T-cell (primary cell): Measurements from ENCODE around the gene ZSCAN12. TPM values are rescaled to one million over a fixed set of nuclear protein-coding genes. Genes with fewer than 3 reads are reported as not detected.

Experiments used
- ATAC-seq, 4 experiments: fragments of 200-7000 bp in 3 of 4; fragments of 150-1000 bp in 1 of 4; cut with Tn5 transposase; replicated peaks in 1 of 4; 1 replicate in 3 of 4; 2 replicates in 1 of 4; pipeline ENCODE4 v1.10.0; 2021; ENCODE audit warnings: moderate library complexity in 3 of 4, mild to moderate bottlenecking in 2 of 4, moderate number of reproducible peaks in 1 of 4
- CTCF ChIA-PET, 2 donors: fragments of 300-600 bp; sonication (Branson Sonifier 250); formaldehyde crosslinking; loops; one replicate each; lab custom pipeline; 2022; ENCODE audit warnings: antibody characterized with exemption in 2 of 2; lab: Charles Lee
- POLR2A ChIA-PET, 2 donors: fragments of 300-600 bp; sonication (Branson Sonifier 250); formaldehyde crosslinking; loops; one replicate each; lab custom pipeline; 2022; ENCODE audit warnings: antibody characterized with exemption in 2 of 2; lab: Charles Lee
- DNase-seq, 35 experiments: peaks; one replicate each; pipeline versions ENCODE4 v3.0.0 to v3.0.0-alpha.2; 2013 to 2023
- H3K27ac ChIP-seq: one replicate; pipeline ENCODE4 v1.5.1; 2013; ENCODE audit warnings: low read length
- H3K27me3 ChIP-seq, 2 experiments: replicated peaks in 1 of 2; 1 replicate in 1 of 2; 2 replicates in 1 of 2; pipeline versions ENCODE4 v1.6.1 to v1.7.0; 2013; ENCODE audit warnings: low read length in 1 of 2, mixed read lengths in 1 of 2; ENCODE audit not compliant: control insufficient read depth in 2 of 2, insufficient read depth in 2 of 2; ENCODE audit errors: extremely low read depth in 1 of 2
- H3K36me3 ChIP-seq, 2 donors: 1 replicate in 1 of 2; 2 replicates in 1 of 2; pipeline versions ENCODE4 v1.6.1 to v1.7.0; 2013; ENCODE audit warnings: low read length in 1 of 2; ENCODE audit not compliant: control insufficient read depth in 2 of 2, insufficient read depth in 1 of 2; ENCODE audit errors: extremely low read depth in 1 of 2
- H3K4me1 ChIP-seq, 2 experiments: 1 replicate in 1 of 2; 2 replicates in 1 of 2; pipeline versions ENCODE4 v1.6.1 to v1.7.0; 2013; ENCODE audit warnings: low read length in 2 of 2, mixed read lengths in 1 of 2; ENCODE audit not compliant: insufficient read depth in 2 of 2, control insufficient read depth in 1 of 2; ENCODE audit errors: extremely low read depth in 1 of 2
- H3K4me3 ChIP-seq, 2 donors: 1 replicate in 1 of 2; 2 replicates in 1 of 2; pipeline versions ENCODE4 v1.5.1 to v1.7.0; 2013; ENCODE audit warnings: mild to moderate bottlenecking in 2 of 2, low read length in 1 of 2, moderate library complexity in 1 of 2; ENCODE audit not compliant: control insufficient read depth in 1 of 2; ENCODE audit errors: extremely low read depth in 1 of 2
- H3K9me3 ChIP-seq: 2 replicates; pipeline ENCODE4 v1.7.0; 2013
- H3K27ac Mint-ChIP-seq, 2 donors: one replicate each; pipeline ENCODE4 v1.8.0; 2020 to 2021; ENCODE audit warnings: mild to moderate bottlenecking in 2 of 2, mixed read lengths in 2 of 2
- H3K27me3 Mint-ChIP-seq, 2 donors: one replicate each; pipeline ENCODE4 v1.8.0; 2021 to 2022; ENCODE audit warnings: mixed read lengths in 2 of 2
- H3K36me3 Mint-ChIP-seq: one replicate; pipeline ENCODE4 v1.8.0; 2021; ENCODE audit warnings: mixed read lengths
- H3K4me1 Mint-ChIP-seq, 3 donors: one replicate each; pipeline ENCODE4 v1.8.0; 2020 to 2022; ENCODE audit warnings: mixed read lengths in 3 of 3, mild to moderate bottlenecking in 1 of 3
- H3K4me3 Mint-ChIP-seq, 3 donors: one replicate each; pipeline ENCODE4 v1.8.0; 2020 to 2022; ENCODE audit warnings: mild to moderate bottlenecking in 3 of 3, mixed read lengths in 3 of 3, moderate library complexity in 3 of 3
- H3K9me3 Mint-ChIP-seq, 3 donors: one replicate each; pipeline ENCODE4 v1.8.0; 2020 to 2022; ENCODE audit warnings: mixed read lengths in 3 of 3
- WGBS: methylation state at CpG from one replicate; pipeline ENCODE4 v1.1.5; 2013; ENCODE audit warnings: missing lambda C conversion rate; ENCODE audit not compliant: insufficient coverage; 5-methylcytosine and 5-hydroxymethylcytosine counted together
- total RNA-seq, 35 experiments: library from RNA in 6 of 35; stranded (reverse) in 6 of 35; fragments of 120-200 nt in 1 of 35; gene quantifications; one replicate each; pipeline versions ENCODE4 v1.2.1 to v1.2.4 and lab custom pipeline; 2013 to 2026

Gene ZSCAN12
- total RNA-seq, 5 donors from 2014 or later (not counting 1 experiment from before 2014, with no cell fraction given), result 3.8 to 8.2 (median 6.8) TPM

- H3K4me1 Mint-ChIP-seq, result peaks cover 34 to 38% (median 36%) of the 10 kb centered on the region in 3 donors
- CTCF ChIA-PET, result interaction anchor here in 1 of 2 donors (0.7 to 1.5 kb wide), 3 partner anchors 15 to 85 kb away, joined by 3 to 6 read pairs (median 5); partner anchors contain the start of genes ZSCAN26 and ZSCAN31
- 1% methylated on average over 20 of the region's 30 CpGs for WGBS
Observed at GRCh38 chr6:28349892-28350737, 49.4 kb downstream of the ZSCAN12 start, which contains the start of gene ZKSCAN3. Gene ZKSCAN3 (plus strand): TSS chr6:28349947. CDS start chr6:28359587, 9,640 bp downstream.

GRCh38 chr6:28349344-28349891 is 50.1 kb downstream of the ZSCAN12 start:
- Mint-ChIP-seq H3K36me3 (no peaks in the 10 kb centered on the region), H3K4me1 (peaks cover 34 to 38% (median 36%) of the 10 kb centered on the region in 3 donors), H3K4me3 (peak overlapping the region; percentile 91 to 98 (median 96)), H3K27ac (peak overlapping the region; percentile 92 to 93), H3K27me3 (peaks cover 5 to 18% of the 10 kb centered on the region in 2 donors), H3K9me3 (no peaks in the 10 kb centered on the region)
- Histone ChIP-seq H3K27ac (peak overlapping the region; percentile 44), H3K27me3 (peaks cover 0 to 5% of the 10 kb centered on the region in 2 experiments), H3K4me1 (peaks cover 12 to 14% of the 10 kb centered on the region in 2 experiments), H3K4me3 (peak overlapping the region; percentile 75 to 95), H3K9me3 (no peaks in the 10 kb centered on the region), H3K36me3 (peaks cover 0 to 2% of the 10 kb centered on the region in 2 donors)
- ATAC-seq (no peak), DNase-seq (no peak)
- 0% methylated on average over 5 of the region's 9 CpGs for WGBS
- ChIA-PET CTCF (interaction anchor here in 1 of 2 donors (1.5 kb wide), 1 partner anchor 14 kb away, joined by 6 read pairs; the partner anchor contains the start of gene ZSCAN31), POLR2A (interaction anchor here (0.6 to 1.0 kb wide), 3 partner anchors 14 to 83 kb away, joined by 3 to 6 read pairs (median 4); partner anchors contain the start of gene ZSCAN26 (in 2 of the 2))

More at GRCh38 chr6:28349892-28350737, 49.4 kb downstream of the ZSCAN12 start, which contains the start of gene ZKSCAN3:
- H3K27me3 Mint-ChIP-seq, result peaks cover 4 to 14% of the 10 kb centered on the region in 2 donors
- POLR2A ChIA-PET, result interaction anchor here (0.6 to 1.0 kb wide), 5 partner anchors 15 to 213 kb away, joined by 3 to 6 read pairs (median 4); partner anchors contain the start of gene ZSCAN26 (in 2 of the 2)
- H3K27ac Mint-ChIP-seq, result peak within 1 kb of the TSS; percentile 92 to 93
- H3K27me3 ChIP-seq, result peaks cover 0 to 2% of the 10 kb centered on the region in 2 experiments
- H3K9me3 ChIP-seq, result no peaks in the 10 kb centered on the region
- ATAC-seq (peak; percentile 99 to 100 (median 100)), DNase-seq (peak; percentile 64 to 86 (median 78))
- peak within 1 kb of the TSS; percentile 91 to 98 (median 96) for H3K4me3 Mint-ChIP-seq
- peaks cover 14 to 16% of the 10 kb centered on the region in 2 experiments for H3K4me1 ChIP-seq
- peak within 1 kb of the TSS; percentile 44 for H3K27ac ChIP-seq
- H3K36me3 ChIP-seq, result peaks cover 0 to 4% of the 10 kb centered on the region in 2 donors
- peak within 1 kb of the TSS; percentile 75 to 95 for H3K4me3 ChIP-seq
- H3K36me3 Mint-ChIP-seq, result no peaks in the 10 kb centered on the region
- no peaks in the 10 kb centered on the region for H3K9me3 Mint-ChIP-seq

GRCh38 chr6:28347119-28347518 is 52.4 kb downstream of the ZSCAN12 start:
- H3K27ac Mint-ChIP-seq, result no peak overlapping the region

GRCh38 chr6:28345201-28345600 is 54.3 kb downstream of the ZSCAN12 start:
- Histone ChIP-seq H3K27me3 (peaks cover 0 to 8% of the 10 kb centered on the region in 2 experiments), H3K4me1 (peaks cover 4 to 6% of the 10 kb centered on the region in 2 experiments), H3K27ac (no peak overlapping the region), H3K4me3 (no peak overlapping the region), H3K36me3 (no peaks in the 10 kb centered on the region), H3K9me3 (no peaks in the 10 kb centered on the region)
- DNase-seq (no peak), ATAC-seq (no peak)
- peaks cover 10 to 23% of the 10 kb centered on the region in 2 donors for H3K27me3 Mint-ChIP-seq
- POLR2A ChIA-PET, result no interaction called here
- H3K4me3 Mint-ChIP-seq, result no peak overlapping the region
- H3K27ac Mint-ChIP-seq, result no peak overlapping the region
- no CpG with 5 or more reads among the region's 1 CpG for WGBS
- peaks cover 8 to 10% (median 8%) of the 10 kb centered on the region in 3 donors for H3K4me1 Mint-ChIP-seq
- peaks cover 3% of the 10 kb centered on the region for H3K36me3 Mint-ChIP-seq
- H3K9me3 Mint-ChIP-seq, result peaks cover 0 to 7% (median 3%) of the 10 kb centered on the region in 3 donors
- CTCF ChIA-PET, result interaction anchor here (0.6 to 0.7 kb wide), 2 partner anchors 143 to 1182 kb away, joined by 3 to 7 read pairs; no protein-coding TSS in a partner anchor

More at GRCh38 chr6:28347119-28347518, 52.4 kb downstream of the ZSCAN12 start:
- Histone ChIP-seq H3K9me3 (no peaks in the 10 kb centered on the region), H3K4me1 (peaks cover 12 to 14% of the 10 kb centered on the region in 2 experiments), H3K27me3 (peaks cover 0 to 5% of the 10 kb centered on the region in 2 experiments), H3K36me3 (no peaks in the 10 kb centered on the region), H3K27ac (no peak overlapping the region), H3K4me3 (no peak overlapping the region)
- Mint-ChIP-seq H3K36me3 (no peaks in the 10 kb centered on the region), H3K27me3 (peaks cover 10 to 23% of the 10 kb centered on the region in 2 donors), H3K4me3 (no peak overlapping the region), H3K4me1 (peaks cover 26 to 29% (median 26%) of the 10 kb centered on the region in 3 donors), H3K9me3 (no peaks in the 10 kb centered on the region)
- ATAC-seq, result no peak
- 46% methylated on average over 1 of the region's 2 CpGs for WGBS
- POLR2A ChIA-PET, result interaction anchor here in 1 of 2 donors (0.5 to 0.6 kb wide), 2 partner anchors 12 to 49 kb away, joined by 4 to 6 read pairs; no protein-coding TSS in a partner anchor
- CTCF ChIA-PET, result interaction anchor here in 1 of 2 donors (1.9 kb wide), 1 partner anchor 9 kb away, joined by 8 read pairs; no protein-coding TSS in a partner anchor
- DNase-seq, result no peak

GRCh38 chr6:28343898-28344677 is 55.5 kb downstream of the ZSCAN12 start:
- no CpG with 5 or more reads among the region's 1 CpG for WGBS
- ChIA-PET POLR2A (no interaction called here), CTCF (interaction anchor here in 1 of 2 donors (0.7 kb wide), 1 partner anchor 1181 kb away, joined by 7 read pairs; no protein-coding TSS in a partner anchor)
- Mint-ChIP-seq H3K4me3 (no peak overlapping the region), H3K9me3 (peaks cover 0 to 10% (median 3%) of the 10 kb centered on the region in 3 donors), H3K27ac (no peak overlapping the region), H3K36me3 (peaks cover 4% of the 10 kb centered on the region), H3K27me3 (peaks cover 10 to 23% of the 10 kb centered on the region in 2 donors), H3K4me1 (no peaks in the 10 kb centered on the region)
- ATAC-seq (no peak), DNase-seq (no peak)
- Histone ChIP-seq H3K9me3 (no peaks in the 10 kb centered on the region), H3K36me3 (no peaks in the 10 kb centered on the region), H3K4me1 (no peaks in the 10 kb centered on the region), H3K27ac (no peak overlapping the region), H3K27me3 (peaks cover 0 to 8% of the 10 kb centered on the region in 2 experiments), H3K4me3 (no peak overlapping the region)
